Body of pancreas (tissue), 4 donors: ENCODE measurements around the gene PTGIR.

Source experiments
- POLR2A ChIP-seq, 3 donors: fragments of 450-650 bp; IDR thresholded peaks; one replicate each; pipeline ENCODE4 v1.6.1; 2016; ENCODE audit warnings: antibody characterized with exemption in 3 of 3, mild to moderate bottlenecking in 2 of 3
- TF ChIP-seq, protein P1 (sequence below), 7 experiments: fragments of 450-650 bp in 4 of 7; fragments of 200-600 bp in 3 of 7; sonication (generic) in 3 of 7; IDR thresholded peaks; one replicate each; pipeline ENCODE4 v1.5.1; 2016 to 2019; ENCODE audit warnings: antibody characterized with exemption in 7 of 7

DNA sequence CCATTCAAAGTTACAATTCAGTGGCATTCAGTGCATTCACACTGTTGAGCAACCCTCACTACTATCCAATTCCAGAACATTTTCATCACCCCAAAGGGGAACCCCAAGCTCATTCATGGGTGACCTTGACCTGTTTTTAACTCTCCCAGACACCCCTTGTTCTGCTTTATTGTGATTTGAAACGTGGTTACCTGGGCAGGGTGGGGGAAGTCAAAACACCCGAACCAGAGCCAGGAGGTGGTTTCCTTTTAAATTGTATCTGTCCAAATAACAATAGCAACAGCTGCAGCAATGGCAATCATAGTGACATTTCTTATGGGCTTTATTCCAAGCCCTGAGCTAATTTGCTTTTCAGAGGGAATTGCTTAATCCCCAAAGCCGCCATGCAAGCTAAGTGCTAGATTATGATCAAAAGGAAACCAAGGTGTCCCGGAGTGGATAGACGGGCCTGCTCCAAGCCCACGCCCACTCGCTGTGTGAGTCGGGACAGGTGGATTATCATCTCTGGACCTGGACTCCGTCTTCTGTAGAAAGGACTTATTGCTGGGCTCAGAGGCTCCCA, 6.1 kb downstream of the PTGIR start:
- TF ChIP-seq POLR2A (IDR thresholded peaks at IDR 0.05), result no peak
- TF ChIP-seq, protein P1, sequence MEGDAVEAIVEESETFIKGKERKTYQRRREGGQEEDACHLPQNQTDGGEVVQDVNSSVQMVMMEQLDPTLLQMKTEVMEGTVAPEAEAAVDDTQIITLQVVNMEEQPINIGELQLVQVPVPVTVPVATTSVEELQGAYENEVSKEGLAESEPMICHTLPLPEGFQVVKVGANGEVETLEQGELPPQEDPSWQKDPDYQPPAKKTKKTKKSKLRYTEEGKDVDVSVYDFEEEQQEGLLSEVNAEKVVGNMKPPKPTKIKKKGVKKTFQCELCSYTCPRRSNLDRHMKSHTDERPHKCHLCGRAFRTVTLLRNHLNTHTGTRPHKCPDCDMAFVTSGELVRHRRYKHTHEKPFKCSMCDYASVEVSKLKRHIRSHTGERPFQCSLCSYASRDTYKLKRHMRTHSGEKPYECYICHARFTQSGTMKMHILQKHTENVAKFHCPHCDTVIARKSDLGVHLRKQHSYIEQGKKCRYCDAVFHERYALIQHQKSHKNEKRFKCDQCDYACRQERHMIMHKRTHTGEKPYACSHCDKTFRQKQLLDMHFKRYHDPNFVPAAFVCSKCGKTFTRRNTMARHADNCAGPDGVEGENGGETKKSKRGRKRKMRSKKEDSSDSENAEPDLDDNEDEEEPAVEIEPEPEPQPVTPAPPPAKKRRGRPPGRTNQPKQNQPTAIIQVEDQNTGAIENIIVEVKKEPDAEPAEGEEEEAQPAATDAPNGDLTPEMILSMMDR (IDR thresholded peaks at IDR 0.05), result no peak
